Right lobe of liver (tissue), 6 donors: ENCODE measurements around the gene SCAPER. TPM values are rescaled to one million over a fixed set of nuclear protein-coding genes. Genes with fewer than 3 reads are reported as not detected.
A peak's percentile ranks its signal among the peaks of the same experiment; 100 is the strongest.

ENCODE experiments used
- ATAC-seq, 4 donors: fragments of 200-7000 bp; cut with Tn5 transposase; one replicate each; pipeline ENCODE4 v1.9.1; 2020; ENCODE audit warnings: mild to moderate bottlenecking in 4 of 4, moderate library complexity in 4 of 4
- DNase-seq, 3 donors: peaks; one replicate each; pipeline ENCODE4 v3.0.0-alpha.2; 2020
- H3K27ac ChIP-seq, 3 donors: fragments of 200-600 bp; one replicate each; pipeline ENCODE4 v1.8.0; 2022
- H3K27me3 ChIP-seq, 2 donors: fragments of 200-600 bp; one replicate each; pipeline ENCODE4 v1.8.0; 2022
- H3K36me3 ChIP-seq, 4 donors: fragments of 200-600 bp; sonication (generic) in 1 of 4; one replicate each; pipeline versions ENCODE4 v1.5.1 to v1.8.0; 2017 to 2022; ENCODE audit warnings: control low read depth in 1 of 4
- H3K4me1 ChIP-seq, 4 donors: fragments of 200-600 bp; sonication (generic) in 1 of 4; one replicate each; pipeline versions ENCODE4 v1.5.1 to v1.8.0; 2017 to 2022; ENCODE audit warnings: control low read depth in 1 of 4
- H3K4me3 ChIP-seq, 3 donors: fragments of 200-600 bp; one replicate each; pipeline ENCODE4 v1.8.0; 2022
- H3K9me3 ChIP-seq, 4 donors: fragments of 200-600 bp; sonication (generic) in 1 of 4; one replicate each; pipeline versions ENCODE4 v1.5.1 to v1.8.0; 2017 to 2022; ENCODE audit warnings: control low read depth in 1 of 4
- POLR2A ChIP-seq: fragments of 450-650 bp; IDR thresholded peaks from one replicate; pipeline ENCODE4 v1.6.1; 2017; ENCODE audit warnings: antibody characterized with exemption, mild to moderate bottlenecking
- WGBS: methylation state at CpG from one replicate; pipeline ENCODE4 v1.1.6; 2018; ENCODE audit warnings: low coverage, low lambda C conversion rate; ENCODE audit not compliant: insufficient coverage; ENCODE audit errors: missing lambda C conversion rate; 5-methylcytosine and 5-hydroxymethylcytosine counted together
- intact Hi-C, 2 donors: fragments of 100-400 bp; cut with DNase I; formaldehyde crosslinking; loops; one replicate each; pipeline versions ENCODE4 v1.11.2 to v1.14.1; 2022
- total RNA-seq, 6 experiments: library from RNA; depleted of rRNA in 2 of 6; stranded (reverse); fragments of >200 nt in 2 of 6; fragmentation: NEBNext Ultra II Directional in 3 of 6; extraction: Animal tissue kit (Norgen Biotek cat#: 25700) in 3 of 6; gene quantifications; one replicate each; pipeline versions ENCODE4 v1.1.0 to v1.2.4, GENCODE V29; 2016 to 2023
- TF ChIP-seq, protein P1 (sequence below), 4 donors: fragments of 200-600 bp in 3 of 4; fragments of 450-650 bp in 1 of 4; IDR thresholded peaks; one replicate each; pipeline versions ENCODE4 v1.5.1 to v1.8.0; 2016 to 2022; ENCODE audit warnings: antibody characterized with exemption in 4 of 4, mild to moderate bottlenecking in 2 of 4
- donor health status: DM: no; HTN: yes; CAD: no.
- donor health status: DM: no; HTN: no; CAD: no.
- donor health status: DM: no; HTN: no; CAD: no.
- donor health status: DM: no; HTN: yes; CAD: no.
- donor health status: DM: no; HTN: yes; CAD: no.

Gene SCAPER
- total RNA-seq, 6 experiments from 2014 or later, result 6.7 to 17.3 (median 10.4) TPM

DNA sequence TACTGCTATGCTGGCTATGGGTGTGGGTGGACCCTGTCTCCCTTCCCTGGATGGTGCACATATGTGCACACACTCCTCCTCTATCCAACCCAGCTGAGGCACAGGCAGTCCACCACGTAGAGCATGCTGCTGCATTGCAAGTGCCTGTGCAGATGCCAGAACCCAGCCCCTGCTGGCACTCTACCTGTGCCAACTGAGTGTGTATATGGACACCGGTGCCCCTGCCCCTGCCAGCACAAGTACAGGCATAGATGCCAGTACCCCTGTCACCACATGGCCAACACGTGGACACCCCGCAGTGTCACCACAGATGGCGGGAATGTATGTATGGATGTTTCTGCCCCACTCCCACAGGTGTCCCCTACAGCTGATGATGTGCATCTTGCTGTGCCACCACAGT is 352.0 kb downstream of the SCAPER start:
- intact Hi-C loops, result no loop called here
- no peaks in the 10 kb centered on the region for H3K4me1 ChIP-seq
- DNase-seq, result no peak
- no peaks in the 10 kb centered on the region for H3K9me3 ChIP-seq
- no peak overlapping the region for H3K27ac ChIP-seq
- no peak for TF ChIP-seq POLR2A
- TF ChIP-seq, protein P1, sequence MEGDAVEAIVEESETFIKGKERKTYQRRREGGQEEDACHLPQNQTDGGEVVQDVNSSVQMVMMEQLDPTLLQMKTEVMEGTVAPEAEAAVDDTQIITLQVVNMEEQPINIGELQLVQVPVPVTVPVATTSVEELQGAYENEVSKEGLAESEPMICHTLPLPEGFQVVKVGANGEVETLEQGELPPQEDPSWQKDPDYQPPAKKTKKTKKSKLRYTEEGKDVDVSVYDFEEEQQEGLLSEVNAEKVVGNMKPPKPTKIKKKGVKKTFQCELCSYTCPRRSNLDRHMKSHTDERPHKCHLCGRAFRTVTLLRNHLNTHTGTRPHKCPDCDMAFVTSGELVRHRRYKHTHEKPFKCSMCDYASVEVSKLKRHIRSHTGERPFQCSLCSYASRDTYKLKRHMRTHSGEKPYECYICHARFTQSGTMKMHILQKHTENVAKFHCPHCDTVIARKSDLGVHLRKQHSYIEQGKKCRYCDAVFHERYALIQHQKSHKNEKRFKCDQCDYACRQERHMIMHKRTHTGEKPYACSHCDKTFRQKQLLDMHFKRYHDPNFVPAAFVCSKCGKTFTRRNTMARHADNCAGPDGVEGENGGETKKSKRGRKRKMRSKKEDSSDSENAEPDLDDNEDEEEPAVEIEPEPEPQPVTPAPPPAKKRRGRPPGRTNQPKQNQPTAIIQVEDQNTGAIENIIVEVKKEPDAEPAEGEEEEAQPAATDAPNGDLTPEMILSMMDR (IDR thresholded peaks at IDR 0.05), result no peak
- 80% methylated on average over 2 of the region's 5 CpGs for WGBS
- H3K27me3 ChIP-seq, result no peaks in the 10 kb centered on the region
- peak in 1 of 4 donors; percentile 21 for ATAC-seq
- H3K4me3 ChIP-seq, result no peak overlapping the region
- H3K36me3 ChIP-seq, result no peaks in the 10 kb centered on the region

DNA sequence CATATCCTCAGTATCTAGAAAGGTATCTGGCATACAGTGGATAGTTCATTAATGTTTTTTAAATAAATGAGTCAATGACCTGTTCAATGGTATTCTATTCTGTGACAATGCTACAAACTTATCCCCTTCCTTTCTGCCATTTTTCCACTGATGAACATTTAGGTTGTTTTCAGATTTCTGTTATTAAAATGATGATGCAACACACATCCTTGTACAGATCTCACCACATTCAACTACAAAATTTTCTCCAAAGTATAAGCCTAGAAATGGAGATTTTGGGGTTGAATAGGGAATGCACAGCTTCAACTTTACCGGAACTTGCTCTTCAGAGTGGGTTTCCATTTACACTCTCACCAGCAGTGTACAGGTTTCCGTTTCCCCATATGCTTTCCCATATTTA is 358.3 kb downstream of the SCAPER start:
- DNase-seq (no peak), ATAC-seq (no peak)
- intact Hi-C loops, result no loop called here
- H3K4me3 ChIP-seq, result no peak overlapping the region
- H3K27ac ChIP-seq, result no peak overlapping the region
- no peaks in the 10 kb centered on the region for H3K27me3 ChIP-seq
- 96% methylated on average over 2 of the region's 2 CpGs for WGBS
- H3K4me1 ChIP-seq, result no peaks in the 10 kb centered on the region
- no peaks in the 10 kb centered on the region for H3K9me3 ChIP-seq
- TF ChIP-seq POLR2A, result no peak
- TF ChIP-seq, protein P1 (IDR thresholded peaks at IDR 0.05), result no peak
- no peaks in the 10 kb centered on the region for H3K36me3 ChIP-seq

DNA sequence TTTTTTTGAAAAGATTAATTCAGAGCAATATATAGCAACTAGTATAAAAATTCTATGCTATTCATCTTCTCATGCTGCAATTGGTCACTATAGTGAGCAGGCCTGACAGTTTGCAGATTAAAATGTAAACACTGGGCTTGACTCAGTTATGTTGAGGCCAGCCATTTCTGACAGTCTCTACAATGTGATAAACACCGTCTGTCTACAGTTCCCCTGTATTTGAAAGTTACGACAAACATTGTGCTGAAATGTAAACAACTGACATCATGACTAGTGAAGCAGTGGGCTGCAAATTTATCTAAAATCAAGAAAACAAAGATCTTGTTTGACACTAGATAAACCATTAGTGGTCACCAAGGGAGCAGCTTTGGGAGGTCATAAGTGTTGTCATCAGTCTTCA is 371.1 kb downstream of the SCAPER start:
- TF ChIP-seq POLR2A, result no peak
- TF ChIP-seq, protein P1 (IDR thresholded peaks at IDR 0.05), result no peak
- Histone ChIP-seq H3K9me3 (no peaks in the 10 kb centered on the region), H3K27me3 (no peaks in the 10 kb centered on the region), H3K4me1 (no peaks in the 10 kb centered on the region), H3K27ac (no peak overlapping the region), H3K4me3 (no peak overlapping the region), H3K36me3 (no peaks in the 10 kb centered on the region)
- DNase-seq, result no peak
- 63% methylated on average over 2 of the region's 2 CpGs for WGBS
- ATAC-seq, result no peak
- intact Hi-C loops, result no loop called here

DNA sequence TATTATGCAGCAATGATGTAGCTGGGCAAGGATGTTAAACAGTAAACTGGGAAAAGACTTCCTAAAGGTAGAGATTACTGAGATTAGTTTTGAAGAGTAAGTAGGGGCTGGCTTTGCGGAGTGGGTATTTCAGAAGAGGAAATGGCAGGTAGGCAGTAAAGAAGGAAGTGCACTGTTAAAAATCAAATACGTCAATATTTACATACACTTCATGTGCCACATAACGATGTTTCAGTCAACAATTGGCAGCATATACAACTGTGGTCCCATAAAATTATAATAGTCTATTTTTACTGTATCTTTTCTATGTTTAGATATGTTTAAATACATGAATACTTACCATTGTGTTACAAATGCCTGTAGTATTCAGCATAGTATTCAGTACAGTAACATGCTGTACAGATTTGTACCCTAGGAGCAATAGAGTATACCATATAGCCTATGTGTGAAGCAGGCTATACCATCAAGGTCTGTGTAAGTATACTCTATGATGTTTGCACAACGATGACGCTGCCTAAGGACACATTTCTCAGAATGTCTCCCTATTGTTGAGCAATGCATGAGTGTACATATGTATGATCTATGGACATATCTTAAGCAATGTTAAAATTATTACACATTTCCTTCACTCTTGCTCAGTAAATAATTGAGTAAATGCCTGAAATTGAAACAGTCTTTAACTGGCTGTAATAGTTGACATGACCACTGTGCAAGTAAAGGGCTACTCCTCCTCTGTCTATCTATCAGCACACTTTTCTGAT is 371.9 kb downstream of the SCAPER start:
- H3K27me3 ChIP-seq, result no peaks in the 10 kb centered on the region
- no peak for DNase-seq
- H3K4me3 ChIP-seq, result no peak overlapping the region
- 68% methylated on average over 5 of the region's 5 CpGs for WGBS
- H3K36me3 ChIP-seq, result no peaks in the 10 kb centered on the region
- H3K9me3 ChIP-seq, result no peaks in the 10 kb centered on the region
- intact Hi-C loops, result no loop called here
- H3K27ac ChIP-seq, result no peak overlapping the region
- TF ChIP-seq POLR2A, result no peak
- TF ChIP-seq, protein P1 (IDR thresholded peaks at IDR 0.05), result no peak
- H3K4me1 ChIP-seq, result no peaks in the 10 kb centered on the region
- peak in 1 of 4 donors; percentile 40 for ATAC-seq
